Measurements from ENCODE around the gene PDIA5. TPM values are rescaled to one million over a fixed set of nuclear protein-coding genes. Genes with fewer than 3 reads are reported as not detected.

Gene PDIA5
- total RNA-seq, 1 donor from 2014 or later, result 49.4 TPM

DNA sequence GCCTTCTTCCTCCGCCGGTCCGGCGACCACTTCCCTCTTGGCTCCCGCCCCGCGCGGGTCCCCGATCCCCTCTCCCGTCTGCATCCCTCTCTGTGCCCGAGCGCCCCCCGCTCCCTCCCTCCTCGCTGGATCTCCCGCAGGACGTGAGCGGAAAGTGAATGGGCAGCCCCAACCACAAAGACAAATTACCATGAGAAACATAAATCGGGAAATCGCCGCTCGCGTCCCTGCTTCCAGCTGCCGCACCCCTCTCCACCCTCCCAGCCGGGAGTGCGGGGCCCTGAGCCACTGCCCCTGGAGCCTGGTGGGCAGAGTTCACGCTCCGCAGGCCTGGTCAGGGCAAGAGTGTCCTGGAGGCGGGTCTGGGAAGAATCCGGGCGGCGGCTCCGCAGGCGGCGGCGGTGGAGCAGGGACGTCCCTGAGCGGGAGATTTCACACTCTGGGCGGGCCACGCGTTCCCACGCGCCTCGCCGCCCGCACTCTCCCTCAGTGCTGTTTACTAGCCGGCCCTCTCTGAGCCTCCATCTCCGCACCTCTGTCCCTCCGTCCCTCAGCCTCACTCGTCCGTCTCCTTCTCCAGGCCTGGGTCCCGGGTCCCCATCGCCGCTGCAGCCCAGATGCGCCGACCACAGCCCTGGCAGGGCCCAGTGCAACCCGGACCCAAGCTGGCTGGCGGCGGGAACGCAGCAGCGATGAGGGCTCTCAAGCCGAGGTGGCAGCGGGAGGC is 40.1 kb upstream of the PDIA5 start:
- Mint-ChIP-seq H3K4me3 (ENCODE audit: unreplicated experiment) (peak overlapping the region; percentile 85), H3K9me3 (ENCODE audit: unreplicated experiment) (peaks cover 4% of the 10 kb centered on the region), H3K36me3 (ENCODE audit: unreplicated experiment) (no peaks in the 10 kb centered on the region), H3K27me3 (ENCODE audit: unreplicated experiment) (peaks cover 7% of the 10 kb centered on the region), H3K27ac (ENCODE audit: unreplicated experiment) (no peak overlapping the region), H3K4me1 (ENCODE audit: low read depth, unreplicated experiment) (peaks cover 29% of the 10 kb centered on the region)
- TF ChIP-seq, protein P1, sequence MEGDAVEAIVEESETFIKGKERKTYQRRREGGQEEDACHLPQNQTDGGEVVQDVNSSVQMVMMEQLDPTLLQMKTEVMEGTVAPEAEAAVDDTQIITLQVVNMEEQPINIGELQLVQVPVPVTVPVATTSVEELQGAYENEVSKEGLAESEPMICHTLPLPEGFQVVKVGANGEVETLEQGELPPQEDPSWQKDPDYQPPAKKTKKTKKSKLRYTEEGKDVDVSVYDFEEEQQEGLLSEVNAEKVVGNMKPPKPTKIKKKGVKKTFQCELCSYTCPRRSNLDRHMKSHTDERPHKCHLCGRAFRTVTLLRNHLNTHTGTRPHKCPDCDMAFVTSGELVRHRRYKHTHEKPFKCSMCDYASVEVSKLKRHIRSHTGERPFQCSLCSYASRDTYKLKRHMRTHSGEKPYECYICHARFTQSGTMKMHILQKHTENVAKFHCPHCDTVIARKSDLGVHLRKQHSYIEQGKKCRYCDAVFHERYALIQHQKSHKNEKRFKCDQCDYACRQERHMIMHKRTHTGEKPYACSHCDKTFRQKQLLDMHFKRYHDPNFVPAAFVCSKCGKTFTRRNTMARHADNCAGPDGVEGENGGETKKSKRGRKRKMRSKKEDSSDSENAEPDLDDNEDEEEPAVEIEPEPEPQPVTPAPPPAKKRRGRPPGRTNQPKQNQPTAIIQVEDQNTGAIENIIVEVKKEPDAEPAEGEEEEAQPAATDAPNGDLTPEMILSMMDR (IDR thresholded peaks at IDR 0.05; ENCODE audit: partially characterized antibody, unreplicated experiment), result no peak
- peak; percentile 57 for DNase-seq

DNA sequence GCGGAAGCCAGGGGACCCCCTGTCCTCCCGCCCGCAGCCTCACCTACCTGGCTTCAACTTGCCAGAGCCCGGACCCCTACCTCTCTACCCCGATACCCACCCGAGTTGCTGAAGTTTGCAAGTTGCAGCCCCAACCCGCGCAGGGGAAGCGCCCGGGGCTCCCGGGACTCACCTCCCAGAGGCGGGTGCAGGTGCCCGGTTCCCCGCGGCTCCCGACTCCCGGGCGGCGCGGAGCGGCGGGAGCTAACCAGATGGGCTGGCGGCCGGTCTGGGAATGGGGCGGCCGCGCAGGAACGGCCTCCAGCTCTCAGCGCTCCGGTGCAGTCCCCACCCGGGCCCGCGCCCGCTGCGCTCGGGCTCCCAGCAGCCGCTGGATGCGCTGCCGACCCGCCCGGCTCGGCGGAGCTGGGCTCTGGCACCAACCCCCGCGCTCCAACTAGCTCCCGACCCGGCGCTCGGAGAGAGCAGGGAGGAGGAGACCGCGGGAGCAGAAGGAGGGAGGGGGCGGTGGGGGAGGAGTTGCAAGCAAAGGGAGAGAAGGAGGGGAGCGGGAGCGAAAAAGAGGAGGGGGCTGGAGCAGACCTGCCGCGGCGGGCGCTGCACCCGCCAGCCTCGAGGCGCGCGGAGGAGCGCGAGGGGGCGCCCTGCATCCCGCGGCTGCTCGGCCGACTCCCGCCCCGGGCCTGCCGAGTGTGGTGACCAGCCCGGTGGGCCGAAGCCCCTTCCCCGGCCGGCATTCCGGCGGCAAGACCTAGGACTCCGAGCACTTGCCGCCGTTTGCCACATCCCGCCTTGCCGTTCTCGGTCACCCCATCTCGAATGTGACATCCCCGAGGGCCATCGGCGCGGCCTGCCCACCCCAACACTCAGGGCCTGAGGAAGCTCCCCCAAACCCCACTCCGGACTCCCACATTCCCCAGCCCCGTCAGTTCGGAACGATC is 39.3 kb upstream of the PDIA5 start, which contains the start of gene SEMA5B:
Gene SEMA5B (minus strand): TSS at position 472 of the 941 bp plus-strand sequence. CDS start 66,500 bp downstream, outside the sequence.
- H3K4me3 Mint-ChIP-seq (ENCODE audit: unreplicated experiment), result peak within 1 kb of the TSS; percentile 85
- no peaks in the 10 kb centered on the region for H3K36me3 Mint-ChIP-seq (ENCODE audit: unreplicated experiment)
- DNase-seq, result peak; percentile 81
- H3K9me3 Mint-ChIP-seq (ENCODE audit: unreplicated experiment), result peaks cover 4% of the 10 kb centered on the region
- TF ChIP-seq, protein P1 (IDR thresholded peaks at IDR 0.05; ENCODE audit: partially characterized antibody, unreplicated experiment), result no peak
- H3K27me3 Mint-ChIP-seq (ENCODE audit: unreplicated experiment), result peaks cover 7% of the 10 kb centered on the region
- H3K4me1 Mint-ChIP-seq (ENCODE audit: low read depth, unreplicated experiment), result peaks cover 21% of the 10 kb centered on the region
- H3K27ac Mint-ChIP-seq (ENCODE audit: unreplicated experiment), result peak within 1 kb of the TSS; percentile 62

DNA sequence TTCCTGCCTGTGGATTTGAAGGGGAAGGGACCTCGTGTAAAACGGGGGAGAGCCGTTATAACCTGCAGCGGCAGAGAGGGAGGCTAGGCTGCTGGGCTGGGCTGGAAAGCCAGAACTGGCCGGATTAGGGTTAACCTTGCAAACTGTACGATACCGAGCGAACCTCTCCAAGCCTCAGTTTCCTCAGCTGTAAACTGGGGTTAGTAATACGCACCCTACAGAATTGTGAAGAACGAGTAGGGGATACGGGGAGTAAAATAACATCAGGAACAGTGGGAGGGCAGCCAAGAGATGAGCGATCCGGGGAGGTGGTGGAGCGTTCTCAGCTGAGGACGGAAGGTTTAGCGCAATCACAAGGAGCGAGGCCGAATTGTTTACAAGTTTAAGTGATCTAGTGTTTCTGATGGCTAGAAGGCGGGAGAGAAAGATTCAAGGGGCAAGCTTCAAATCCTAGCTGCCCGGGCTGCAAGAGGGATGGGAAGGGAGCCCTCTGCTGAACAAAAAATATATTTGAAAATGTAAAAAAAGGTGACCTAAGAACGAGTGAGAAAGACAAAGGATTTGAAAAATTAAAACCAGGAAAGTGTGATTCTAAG is 38.5 kb upstream of the PDIA5 start:
- peaks cover 7% of the 10 kb centered on the region for H3K27me3 Mint-ChIP-seq (ENCODE audit: unreplicated experiment)
- no peaks in the 10 kb centered on the region for H3K36me3 Mint-ChIP-seq (ENCODE audit: unreplicated experiment)
- peak overlapping the region; percentile 83 for H3K4me3 Mint-ChIP-seq (ENCODE audit: unreplicated experiment)

DNA sequence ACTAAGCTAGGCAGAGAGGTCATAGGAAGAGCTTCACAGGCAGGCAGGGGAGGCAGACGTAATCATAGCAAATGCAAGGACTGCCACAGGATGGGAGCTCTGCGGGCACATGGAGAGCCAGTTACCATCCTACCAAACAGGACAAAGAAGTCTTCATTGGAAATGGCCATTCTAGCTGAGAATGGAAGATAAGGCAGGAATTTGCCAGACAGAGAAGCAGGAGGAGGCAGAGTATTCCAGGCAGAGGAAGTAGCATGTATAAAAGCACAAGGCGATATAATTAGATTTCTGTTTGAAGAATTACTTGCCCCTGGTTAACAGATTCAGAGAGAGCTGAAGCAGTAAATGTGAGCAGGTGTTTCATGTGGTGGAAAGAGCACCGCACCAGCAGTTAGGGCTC is 35.8 kb upstream of the PDIA5 start:
- H3K36me3 Mint-ChIP-seq (ENCODE audit: unreplicated experiment), result no peaks in the 10 kb centered on the region

More for the DNA sequence above, 38.5 kb upstream of the PDIA5 start:
- no peak for DNase-seq
- TF ChIP-seq, protein P1 (IDR thresholded peaks at IDR 0.05; ENCODE audit: partially characterized antibody, unreplicated experiment), result no peak
- peaks cover 4% of the 10 kb centered on the region for H3K9me3 Mint-ChIP-seq (ENCODE audit: unreplicated experiment)
- H3K27ac Mint-ChIP-seq (ENCODE audit: unreplicated experiment), result peak overlapping the region; percentile 62
- H3K4me1 Mint-ChIP-seq (ENCODE audit: low read depth, unreplicated experiment), result peaks cover 15% of the 10 kb centered on the region

More for the DNA sequence above, 35.8 kb upstream of the PDIA5 start:
- no peak overlapping the region for H3K27ac Mint-ChIP-seq (ENCODE audit: unreplicated experiment)
- H3K9me3 Mint-ChIP-seq (ENCODE audit: unreplicated experiment), result peaks cover 9% of the 10 kb centered on the region
- H3K4me1 Mint-ChIP-seq (ENCODE audit: low read depth, unreplicated experiment), result peaks cover 3% of the 10 kb centered on the region
- H3K27me3 Mint-ChIP-seq (ENCODE audit: unreplicated experiment), result peaks cover 2% of the 10 kb centered on the region
- no peak overlapping the region for H3K4me3 Mint-ChIP-seq (ENCODE audit: unreplicated experiment)
- TF ChIP-seq, protein P1 (IDR thresholded peaks at IDR 0.05; ENCODE audit: partially characterized antibody, unreplicated experiment), result no peak
- DNase-seq, result no peak
